Measurements from ENCODE around the gene SORCS2. TPM values are rescaled to one million over a fixed set of nuclear protein-coding genes. Genes with fewer than 3 reads are reported as not detected.

The SORCS2 gene
- polyA plus RNA-seq, 1 donor from 2014 or later: 1.0 TPM

GRCh38 chr4:7320206-7320797, 128.0 kb downstream of the SORCS2 start:
- Histone ChIP-seq H3K27ac (ENCODE audit: low read length) (no peak overlapping the region), H3K9me2 (ENCODE audit: insufficient read depth, low read length) (no peaks in the 10 kb centered on the region)

GRCh38 chr4:7322166-7322991, 130.0 kb downstream of the SORCS2 start:
- H3K27ac ChIP-seq (ENCODE audit: low read length): no peak overlapping the region
- H3K4me3 ChIP-seq (ENCODE audit: low read length): no peak overlapping the region
- H3K9me3 ChIP-seq (ENCODE audit: low read length): peaks cover 3% of the 10 kb centered on the region
- TF ChIP-seq POLR2AphosphoS5 (IDR thresholded peaks at IDR 0.05): no peak
- TF ChIP-seq, protein P1, sequence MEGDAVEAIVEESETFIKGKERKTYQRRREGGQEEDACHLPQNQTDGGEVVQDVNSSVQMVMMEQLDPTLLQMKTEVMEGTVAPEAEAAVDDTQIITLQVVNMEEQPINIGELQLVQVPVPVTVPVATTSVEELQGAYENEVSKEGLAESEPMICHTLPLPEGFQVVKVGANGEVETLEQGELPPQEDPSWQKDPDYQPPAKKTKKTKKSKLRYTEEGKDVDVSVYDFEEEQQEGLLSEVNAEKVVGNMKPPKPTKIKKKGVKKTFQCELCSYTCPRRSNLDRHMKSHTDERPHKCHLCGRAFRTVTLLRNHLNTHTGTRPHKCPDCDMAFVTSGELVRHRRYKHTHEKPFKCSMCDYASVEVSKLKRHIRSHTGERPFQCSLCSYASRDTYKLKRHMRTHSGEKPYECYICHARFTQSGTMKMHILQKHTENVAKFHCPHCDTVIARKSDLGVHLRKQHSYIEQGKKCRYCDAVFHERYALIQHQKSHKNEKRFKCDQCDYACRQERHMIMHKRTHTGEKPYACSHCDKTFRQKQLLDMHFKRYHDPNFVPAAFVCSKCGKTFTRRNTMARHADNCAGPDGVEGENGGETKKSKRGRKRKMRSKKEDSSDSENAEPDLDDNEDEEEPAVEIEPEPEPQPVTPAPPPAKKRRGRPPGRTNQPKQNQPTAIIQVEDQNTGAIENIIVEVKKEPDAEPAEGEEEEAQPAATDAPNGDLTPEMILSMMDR (IDR thresholded peaks at IDR 0.05; ENCODE audit: poor library complexity, severe bottlenecking): no peak
- TF ChIP-seq MXI1 (conservative IDR thresholded peaks at IDR 0.05; ENCODE audit: poor library complexity, severe bottlenecking): no peak
- no peak for TF ChIP-seq TAF1 (IDR thresholded peaks at IDR 0.05; ENCODE audit: low read depth)
- TF ChIP-seq, protein P2, sequence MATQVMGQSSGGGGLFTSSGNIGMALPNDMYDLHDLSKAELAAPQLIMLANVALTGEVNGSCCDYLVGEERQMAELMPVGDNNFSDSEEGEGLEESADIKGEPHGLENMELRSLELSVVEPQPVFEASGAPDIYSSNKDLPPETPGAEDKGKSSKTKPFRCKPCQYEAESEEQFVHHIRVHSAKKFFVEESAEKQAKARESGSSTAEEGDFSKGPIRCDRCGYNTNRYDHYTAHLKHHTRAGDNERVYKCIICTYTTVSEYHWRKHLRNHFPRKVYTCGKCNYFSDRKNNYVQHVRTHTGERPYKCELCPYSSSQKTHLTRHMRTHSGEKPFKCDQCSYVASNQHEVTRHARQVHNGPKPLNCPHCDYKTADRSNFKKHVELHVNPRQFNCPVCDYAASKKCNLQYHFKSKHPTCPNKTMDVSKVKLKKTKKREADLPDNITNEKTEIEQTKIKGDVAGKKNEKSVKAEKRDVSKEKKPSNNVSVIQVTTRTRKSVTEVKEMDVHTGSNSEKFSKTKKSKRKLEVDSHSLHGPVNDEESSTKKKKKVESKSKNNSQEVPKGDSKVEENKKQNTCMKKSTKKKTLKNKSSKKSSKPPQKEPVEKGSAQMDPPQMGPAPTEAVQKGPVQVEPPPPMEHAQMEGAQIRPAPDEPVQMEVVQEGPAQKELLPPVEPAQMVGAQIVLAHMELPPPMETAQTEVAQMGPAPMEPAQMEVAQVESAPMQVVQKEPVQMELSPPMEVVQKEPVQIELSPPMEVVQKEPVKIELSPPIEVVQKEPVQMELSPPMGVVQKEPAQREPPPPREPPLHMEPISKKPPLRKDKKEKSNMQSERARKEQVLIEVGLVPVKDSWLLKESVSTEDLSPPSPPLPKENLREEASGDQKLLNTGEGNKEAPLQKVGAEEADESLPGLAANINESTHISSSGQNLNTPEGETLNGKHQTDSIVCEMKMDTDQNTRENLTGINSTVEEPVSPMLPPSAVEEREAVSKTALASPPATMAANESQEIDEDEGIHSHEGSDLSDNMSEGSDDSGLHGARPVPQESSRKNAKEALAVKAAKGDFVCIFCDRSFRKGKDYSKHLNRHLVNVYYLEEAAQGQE (IDR thresholded peaks at IDR 0.05; ENCODE audit: borderline replicate concordance): no peak
- no peak for TF ChIP-seq RAD21 (conservative IDR thresholded peaks at IDR 0.05)
- TF ChIP-seq SMC3 (conservative IDR thresholded peaks at IDR 0.05; ENCODE audit: poor library complexity): no peak
- TF ChIP-seq EP300 (conservative IDR thresholded peaks at IDR 0.05; ENCODE audit: poor library complexity, severe bottlenecking): no peak
- TF ChIP-seq EZH2 (IDR thresholded peaks at IDR 0.05; ENCODE audit: borderline replicate concordance, insufficient read depth, low read length, poor library complexity, severe bottlenecking): no peak
- no peaks in the 10 kb centered on the region for H3K79me2 ChIP-seq (replicated peaks; ENCODE audit: insufficient read depth, low read length)
- H2AFZ ChIP-seq (ENCODE audit: low read depth, low read length): no peak overlapping the region
- H3K9ac ChIP-seq (ENCODE audit: low read length): no peak overlapping the region
- no peak overlapping the region for H3K4me2 ChIP-seq (ENCODE audit: low read length)
- H3F3A ChIP-seq (ENCODE audit: insufficient read depth, low read length, poor library complexity, severe bottlenecking): no peaks in the 10 kb centered on the region
- H4K20me1 ChIP-seq (ENCODE audit: insufficient read depth): no peaks in the 10 kb centered on the region
- H3K9me2 ChIP-seq (ENCODE audit: insufficient read depth, low read length): no peaks in the 10 kb centered on the region
- no peaks in the 10 kb centered on the region for H3K27me3 ChIP-seq (ENCODE audit: insufficient read depth, low read depth, low read length)
- H3K36me3 ChIP-seq (ENCODE audit: insufficient read depth, low read length): no peaks in the 10 kb centered on the region

More at GRCh38 chr4:7320206-7320797, 128.0 kb downstream of the SORCS2 start:
- Histone ChIP-seq H3K9ac (ENCODE audit: low read length) (no peak overlapping the region), H3K79me2 (replicated peaks; ENCODE audit: insufficient read depth, low read length) (no peaks in the 10 kb centered on the region), H3K9me3 (ENCODE audit: low read length) (peaks cover 3% of the 10 kb centered on the region), H4K20me1 (ENCODE audit: insufficient read depth) (no peaks in the 10 kb centered on the region), H3K27me3 (ENCODE audit: insufficient read depth, low read depth, low read length) (no peaks in the 10 kb centered on the region), H3K4me2 (ENCODE audit: low read length) (no peak overlapping the region), H3F3A (ENCODE audit: insufficient read depth, low read length, poor library complexity, severe bottlenecking) (no peaks in the 10 kb centered on the region), H2AFZ (ENCODE audit: low read depth, low read length) (no peak overlapping the region), H3K4me3 (ENCODE audit: low read length) (no peak overlapping the region), H3K36me3 (ENCODE audit: insufficient read depth, low read length) (no peaks in the 10 kb centered on the region)
- TF ChIP-seq EZH2 (IDR thresholded peaks at IDR 0.05; ENCODE audit: borderline replicate concordance, insufficient read depth, low read length, poor library complexity, severe bottlenecking): no peak
- TF ChIP-seq TAF1 (IDR thresholded peaks at IDR 0.05; ENCODE audit: low read depth): no peak
- no peak for TF ChIP-seq SMC3 (conservative IDR thresholded peaks at IDR 0.05; ENCODE audit: poor library complexity)
- TF ChIP-seq, protein P1 (IDR thresholded peaks at IDR 0.05; ENCODE audit: poor library complexity, severe bottlenecking): no peak
- TF ChIP-seq POLR2AphosphoS5 (IDR thresholded peaks at IDR 0.05): no peak
- no peak for TF ChIP-seq EP300 (conservative IDR thresholded peaks at IDR 0.05; ENCODE audit: poor library complexity, severe bottlenecking)
- TF ChIP-seq MXI1 (conservative IDR thresholded peaks at IDR 0.05; ENCODE audit: poor library complexity, severe bottlenecking): no peak

All from neural cell (in vitro differentiated cells).